Thyroid gland (tissue), 4 donors: ENCODE data around the gene FAM168A.

Experiments used
- CTCF ChIP-seq, 6 experiments: fragments of 200-600 bp in 3 of 6; fragments of 450-650 bp in 3 of 6; sonication (generic) in 3 of 6; IDR thresholded peaks; one replicate each; pipeline ENCODE4 v1.5.1; 2016 to 2019; ENCODE audit warnings: antibody characterized with exemption in 6 of 6, mild to moderate bottlenecking in 2 of 6, inconsistent platforms in 1 of 6, moderate library complexity in 1 of 6
- POLR2A ChIP-seq, 2 donors: fragments of 450-650 bp; IDR thresholded peaks; one replicate each; pipeline ENCODE4 v1.6.1; 2017; ENCODE audit warnings: antibody characterized with exemption in 2 of 2, mild to moderate bottlenecking in 2 of 2, moderate library complexity in 1 of 2

GRCh38 chr11:73506038-73506437 is 91.9 kb downstream of the FAM168A start:
- no peak for TF ChIP-seq CTCF (IDR thresholded peaks at IDR 0.05)
- TF ChIP-seq POLR2A (IDR thresholded peaks at IDR 0.05) = no peak
